Pancreas (tissue), 10 donors: ENCODE measurements around the gene SMCO4. TPM values are rescaled to one million over a fixed set of nuclear protein-coding genes. Genes with fewer than 3 reads are reported as not detected.

Source experiments
- ATAC-seq, 4 donors: fragments of 200-7000 bp; cut with Tn5 transposase; one replicate each; pipeline versions ENCODE4 v1.8.0 to v1.9.1; 2020; ENCODE audit warnings: mild to moderate bottlenecking in 4 of 4, moderate library complexity in 4 of 4
- DNase-seq, 6 donors: peaks; one replicate each; pipeline ENCODE4 v3.0.0-alpha.2; 2020
- FAIRE-seq: peaks from 2 replicates; lab custom pipeline; 2012; peaks lifted over from hg19 to GRCh38; lab: Jason Lieb, UNC
- H3K27ac ChIP-seq, 4 donors: fragments of 200-600 bp; sonication (generic); 1 replicate in 3 of 4; 2 replicates in 1 of 4; pipeline versions ENCODE4 v1.5.0 to v1.8.0; 2020
- H3K27me3 ChIP-seq, 4 donors: fragments of 200-600 bp; one replicate each; pipeline ENCODE4 v1.8.0; 2021
- H3K36me3 ChIP-seq, 3 donors: fragments of 200-600 bp; sonication (generic) in 1 of 3; one replicate each; pipeline versions ENCODE4 v1.5.0 to v1.8.0; 2020 to 2021
- H3K4me1 ChIP-seq, 3 donors: fragments of 200-600 bp; one replicate each; pipeline ENCODE4 v1.8.0; 2021
- H3K4me3 ChIP-seq, 4 donors: fragments of 200-600 bp; sonication (generic) in 2 of 4; one replicate each; pipeline versions ENCODE4 v1.5.0 to v1.8.0; 2020 to 2021
- H3K9me3 ChIP-seq, 4 donors: fragments of 200-600 bp; one replicate each; pipeline ENCODE4 v1.8.0; 2021
- WGBS, 2 donors: extraction: QIAGEN DNeasy Blood & Tissue Kit; methylation state at CpG; one replicate each; pipeline ENCODE4 v1.1.7; 2013; 5-methylcytosine and 5-hydroxymethylcytosine counted together
- intact Hi-C, 3 donors: fragments of 100-400 bp; cut with DNase I; formaldehyde crosslinking; loops; one replicate each; pipeline versions ENCODE4 v1.11.1 to v1.14.2; 2022
- polyA plus RNA-seq, 2 donors: library from polyadenylated mRNA; stranded (reverse); fragments of 200-250 nt; gene quantifications; one replicate each; pipeline ENCODE4 v1.2.3, GENCODE V29; 2013
- total RNA-seq, 6 donors: library from RNA; stranded (reverse); fragmentation: NEBNext Ultra II Directional in 4 of 6; extraction: Animal tissue kit (Norgen Biotek cat#: 25700) in 4 of 6; gene quantifications; one replicate each; pipeline versions ENCODE4 v1.2.1 to v1.2.4, GENCODE V29; 2021 to 2023
- TF ChIP-seq, protein P1 (sequence below), 4 donors: fragments of 200-600 bp; sonication (generic) in 3 of 4; IDR thresholded peaks; one replicate each; pipeline versions ENCODE4 v1.5.0 to v1.8.0; 2021; ENCODE audit warnings: antibody characterized with exemption in 4 of 4
- donor health status: healthy with polysubstance abuse.
- donor health status: DM: no; HTN: no; CAD: no; lungs with moderate emphysema.
- donor health status: DM: no; HTN: no; CAD: no.
- donor health status: control.
- donor health status: control.
- donor health status: Bipolar disorder and iron deficiency.
- donor health status: DM: yes; HTN: yes; CAD: no.
- donor health status: DM: no; HTN: no; CAD: no.
- donor health status: DM: no; HTN: no; CAD: no.
- donor health status: DM: yes; HTN: yes; CAD: no.

Gene SMCO4
- total and polyA plus RNA-seq, 8 donors, result 15.6 to 41.8 (median 19.6) TPM

DNA sequence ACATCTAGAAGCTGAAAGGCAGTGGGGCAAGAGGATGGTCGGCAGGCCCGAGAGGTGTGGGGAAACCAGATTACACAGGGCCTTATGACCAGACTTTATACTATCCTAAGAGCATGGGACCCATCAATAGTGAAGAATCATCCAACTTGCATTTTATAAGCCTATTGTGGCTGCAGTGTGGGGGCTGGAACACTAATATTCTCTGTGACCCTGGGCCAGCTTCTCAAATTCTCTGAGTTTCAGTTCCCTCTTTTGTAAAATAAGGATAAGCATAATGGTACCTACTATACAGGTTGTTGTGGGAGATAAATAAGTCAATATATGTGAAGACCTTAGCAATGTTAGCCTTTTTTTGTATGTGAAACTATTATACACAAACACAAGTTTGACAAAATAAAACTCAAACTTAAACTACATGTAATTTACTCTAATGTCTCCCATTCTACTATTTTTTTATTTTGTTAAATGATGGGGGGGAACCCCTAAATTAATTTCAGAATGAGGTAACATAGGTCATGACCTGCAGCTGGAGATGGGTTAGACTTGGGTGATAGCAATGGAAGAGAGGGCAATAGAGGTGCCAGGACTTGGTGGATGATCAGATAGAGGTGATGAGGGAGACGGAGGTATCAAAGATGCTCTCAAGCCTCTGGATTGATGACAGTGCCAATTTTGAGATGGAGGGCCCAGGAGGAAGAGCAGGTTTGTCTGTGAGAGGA is 30.1 kb downstream of the SMCO4 start:
- Histone ChIP-seq H3K27ac (no peak overlapping the region), H3K27me3 (no peaks in the 10 kb centered on the region), H3K36me3 (no peaks in the 10 kb centered on the region), H3K9me3 (no peaks in the 10 kb centered on the region), H3K4me3 (no peak overlapping the region), H3K4me1 (no peaks in the 10 kb centered on the region)
- intact Hi-C loops, result no loop called here
- ATAC-seq (no peak), FAIRE-seq (no peak), DNase-seq (no peak)
- TF ChIP-seq, protein P1, sequence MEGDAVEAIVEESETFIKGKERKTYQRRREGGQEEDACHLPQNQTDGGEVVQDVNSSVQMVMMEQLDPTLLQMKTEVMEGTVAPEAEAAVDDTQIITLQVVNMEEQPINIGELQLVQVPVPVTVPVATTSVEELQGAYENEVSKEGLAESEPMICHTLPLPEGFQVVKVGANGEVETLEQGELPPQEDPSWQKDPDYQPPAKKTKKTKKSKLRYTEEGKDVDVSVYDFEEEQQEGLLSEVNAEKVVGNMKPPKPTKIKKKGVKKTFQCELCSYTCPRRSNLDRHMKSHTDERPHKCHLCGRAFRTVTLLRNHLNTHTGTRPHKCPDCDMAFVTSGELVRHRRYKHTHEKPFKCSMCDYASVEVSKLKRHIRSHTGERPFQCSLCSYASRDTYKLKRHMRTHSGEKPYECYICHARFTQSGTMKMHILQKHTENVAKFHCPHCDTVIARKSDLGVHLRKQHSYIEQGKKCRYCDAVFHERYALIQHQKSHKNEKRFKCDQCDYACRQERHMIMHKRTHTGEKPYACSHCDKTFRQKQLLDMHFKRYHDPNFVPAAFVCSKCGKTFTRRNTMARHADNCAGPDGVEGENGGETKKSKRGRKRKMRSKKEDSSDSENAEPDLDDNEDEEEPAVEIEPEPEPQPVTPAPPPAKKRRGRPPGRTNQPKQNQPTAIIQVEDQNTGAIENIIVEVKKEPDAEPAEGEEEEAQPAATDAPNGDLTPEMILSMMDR (IDR thresholded peaks at IDR 0.05), result no peak
- WGBS, 2 donors, result 96 to 99% methylated on average over 3 of the region's 3 CpGs

DNA sequence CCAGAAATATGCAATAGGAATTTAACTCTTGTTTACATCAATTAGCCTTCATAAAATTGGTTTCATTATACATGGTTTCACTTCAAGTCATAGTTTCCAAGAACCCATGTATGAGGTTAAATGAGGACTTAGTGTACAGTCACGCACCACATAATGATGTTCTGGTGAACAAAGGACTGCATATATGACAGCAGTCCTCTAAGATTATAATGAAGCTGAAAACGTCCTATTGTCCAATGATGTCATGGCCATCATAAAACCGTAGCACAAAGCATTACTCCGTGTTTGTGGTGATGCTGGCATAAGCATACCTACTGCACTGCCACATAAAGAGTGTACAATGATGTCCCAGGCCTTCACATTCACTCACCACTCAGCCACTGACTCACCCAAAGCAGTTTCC is 31.1 kb downstream of the SMCO4 start:
- intact Hi-C loops, result no loop called here
- no peaks in the 10 kb centered on the region for H3K4me1 ChIP-seq
- DNase-seq (no peak), ATAC-seq (no peak), FAIRE-seq (no peak)
- no peaks in the 10 kb centered on the region for H3K36me3 ChIP-seq
- 79 to 84% methylated on average over 4 of the region's 4 CpGs for WGBS, 2 donors
- no peaks in the 10 kb centered on the region for H3K27me3 ChIP-seq
- no peak overlapping the region for H3K27ac ChIP-seq
- H3K4me3 ChIP-seq, result no peak overlapping the region
- H3K9me3 ChIP-seq, result no peaks in the 10 kb centered on the region
- TF ChIP-seq, protein P1 (IDR thresholded peaks at IDR 0.05), result no peak

DNA sequence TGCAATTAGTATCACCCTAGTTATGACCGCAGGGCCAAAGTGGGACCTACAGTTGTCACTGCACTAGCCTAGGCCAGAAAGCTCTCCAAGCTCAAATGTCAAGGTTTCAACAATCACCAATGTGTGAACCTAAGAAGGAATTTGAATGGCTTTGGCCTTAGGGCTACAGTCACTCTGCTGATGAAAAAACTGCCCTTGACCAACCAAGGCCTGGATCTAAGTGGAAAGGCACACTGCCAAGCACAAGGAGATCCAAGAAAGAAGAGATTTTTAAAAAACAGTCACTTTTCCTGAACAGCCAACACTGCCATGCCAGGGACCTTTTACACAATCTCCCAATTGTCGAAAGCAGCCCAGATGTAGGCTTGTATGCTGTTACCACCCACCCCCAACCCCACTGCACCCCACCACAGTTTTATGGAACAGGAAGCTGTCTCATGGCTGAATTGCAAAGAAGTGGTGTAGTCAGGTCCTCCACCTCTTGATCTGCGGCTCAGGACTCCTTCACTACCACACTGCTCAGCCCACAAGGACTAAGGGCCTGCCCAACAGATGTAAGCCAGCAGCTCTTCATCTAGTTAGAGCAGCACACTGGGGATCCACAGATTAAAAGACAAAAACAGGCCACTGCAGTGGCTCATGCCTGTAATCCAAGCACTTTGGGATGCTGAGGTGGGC is 32.9 kb downstream of the SMCO4 start:
- DNase-seq (no peak), ATAC-seq (no peak), FAIRE-seq (no peak)
- intact Hi-C loops, result no loop called here
- Histone ChIP-seq H3K27me3 (no peaks in the 10 kb centered on the region), H3K27ac (no peak overlapping the region), H3K4me3 (no peak overlapping the region), H3K9me3 (no peaks in the 10 kb centered on the region), H3K4me1 (no peaks in the 10 kb centered on the region), H3K36me3 (no peaks in the 10 kb centered on the region)
- TF ChIP-seq, protein P1 (IDR thresholded peaks at IDR 0.05), result no peak
- 93 to 96% methylated on average over 3 of the region's 3 CpGs for WGBS, 2 donors

DNA sequence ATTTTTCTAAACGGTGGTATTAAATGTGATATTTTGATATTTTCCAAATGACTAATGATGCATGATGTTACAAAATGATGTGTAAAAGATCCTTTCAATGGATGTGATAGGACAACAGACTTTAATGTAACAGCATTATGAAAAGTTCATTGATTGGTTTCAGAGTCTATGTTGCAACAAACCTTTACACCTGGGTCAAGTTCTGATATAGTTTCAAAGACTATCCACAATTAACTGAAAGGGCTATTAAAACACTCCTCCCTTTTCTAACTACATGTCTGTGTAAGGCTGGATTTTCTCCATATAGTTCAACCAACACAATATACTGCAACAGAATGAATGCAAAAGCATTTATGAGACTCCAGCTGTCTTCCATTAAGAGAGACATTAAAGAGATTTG is 35.7 kb downstream of the SMCO4 start:
- intact Hi-C loops, result no loop called here
- FAIRE-seq (no peak), DNase-seq (no peak), ATAC-seq (no peak)
- H3K27ac ChIP-seq, result no peak overlapping the region
- H3K4me1 ChIP-seq, result no peaks in the 10 kb centered on the region
- H3K36me3 ChIP-seq, result no peaks in the 10 kb centered on the region
- WGBS, 2 donors, result 77 to 83% methylated on average over 1 of the region's 1 CpG
- H3K4me3 ChIP-seq, result no peak overlapping the region
- no peaks in the 10 kb centered on the region for H3K9me3 ChIP-seq
- TF ChIP-seq, protein P1 (IDR thresholded peaks at IDR 0.05), result no peak
- H3K27me3 ChIP-seq, result no peaks in the 10 kb centered on the region

DNA sequence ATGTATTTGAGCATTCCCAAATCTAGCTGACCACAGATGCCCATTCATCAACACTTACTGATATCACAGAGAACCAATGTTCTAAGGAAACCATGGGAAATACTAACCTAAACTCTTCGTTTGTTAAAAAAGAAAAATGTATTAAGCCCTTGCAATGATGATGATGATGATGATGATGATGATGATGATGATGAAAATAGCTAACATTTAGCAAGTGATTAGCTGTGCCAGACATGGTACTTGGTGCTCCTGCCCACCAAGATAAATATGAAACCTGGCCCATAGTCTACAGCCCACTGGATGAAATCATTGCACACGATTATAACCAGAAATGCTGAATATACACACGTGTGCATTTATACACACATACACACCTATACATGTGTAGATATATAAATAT is 37.5 kb downstream of the SMCO4 start:
- DNase-seq, result no peak
- Histone ChIP-seq H3K4me3 (no peak overlapping the region), H3K9me3 (no peaks in the 10 kb centered on the region), H3K27ac (no peak overlapping the region), H3K27me3 (no peaks in the 10 kb centered on the region), H3K36me3 (no peaks in the 10 kb centered on the region), H3K4me1 (no peaks in the 10 kb centered on the region)
- no peak for ATAC-seq
- TF ChIP-seq, protein P1 (IDR thresholded peaks at IDR 0.05), result no peak
- intact Hi-C loops, result no loop called here
- no peak for FAIRE-seq
- 93 to 94% methylated on average over 3 of the region's 3 CpGs for WGBS, 2 donors
